HEK293 (cell line): ENCODE data around the gene UBL7.
A peak's percentile ranks its signal among the peaks of the same experiment; 100 is the strongest.
"Not testable (repeated sequence)": the region's sequence is repeated elsewhere in the genome, so short reads cannot be mapped to it uniquely, and the experiment has no call there.

Experiments used
- CTCF ChIA-PET: fragments of 350-600 bp; formaldehyde crosslinking; extraction: SDS; loops from one replicate; lab custom pipeline; 2021; ENCODE audit warnings: antibody characterized with exemption; lab: Yijun Ruan, JAX
- POLR2A ChIA-PET: fragments of 300-600 bp; formaldehyde crosslinking; extraction: SDS; loops from one replicate; lab custom pipeline; 2020; ENCODE audit warnings: antibody characterized with exemption, inconsistent platforms; lab: Yijun Ruan, JAX
- H3K27ac ChIP-seq: fragments of 200-500 bp; sonication (Bioruptor generic); 2 replicates; pipeline ENCODE4 v1.5.1; 2014; ENCODE audit warnings: low read depth, low read length, control low read depth, inconsistent platforms; ENCODE audit errors: extremely low read depth
- H3K36me3 ChIP-seq, 2 experiments: fragments of 200-500 bp in 1 of 2; sonication (Bioruptor generic) in 1 of 2; 1 replicate in 1 of 2; 2 replicates in 1 of 2; pipeline ENCODE4 v1.5.1; 2014 to 2017; ENCODE audit warnings: inconsistent platforms in 2 of 2, low read length in 2 of 2; ENCODE audit not compliant: control insufficient read depth in 2 of 2, insufficient read depth in 1 of 2
- H3K4me1 ChIP-seq: fragments of 200-500 bp; sonication (Bioruptor generic); 2 replicates; pipeline ENCODE4 v1.5.1; 2014; ENCODE audit warnings: mild to moderate bottlenecking, low read length, inconsistent platforms; ENCODE audit not compliant: control insufficient read depth, insufficient read depth
- H3K4me3 ChIP-seq: 2 replicates; pipeline ENCODE4 v1.5.1; 2011; ENCODE audit warnings: low read depth, mild to moderate bottlenecking, control low read depth, low read length, moderate library complexity
- H3K9me3 ChIP-seq: fragments of 200-500 bp; sonication (Bioruptor generic); 2 replicates; pipeline ENCODE4 v1.5.1; 2014; ENCODE audit warnings: low read depth, low read length, inconsistent platforms; ENCODE audit not compliant: control insufficient read depth, insufficient read depth
- IKZF3 ChIP-seq: fragments of 450-650 bp; IDR thresholded peaks from 2 replicates; pipeline ENCODE4 v1.5.0; 2018; ENCODE audit warnings: missing biosample characterization, mild to moderate bottlenecking, missing genetic modification characterization, moderate library complexity
- KLF9 ChIP-seq: fragments of 450-650 bp; formaldehyde crosslinking; IDR thresholded peaks from 2 replicates; pipeline ENCODE4 v1.5.1; 2016; ENCODE audit warnings: missing biosample characterization, missing genetic modification characterization, low read depth
- ZBTB11 ChIP-seq: fragments of 450-650 bp; formaldehyde crosslinking; conservative IDR thresholded peaks from 2 replicates; pipeline ENCODE4 v1.5.1; 2016; ENCODE audit warnings: low read depth, missing biosample characterization, missing genetic modification characterization
- ZBTB17 ChIP-seq: fragments of 450-650 bp; formaldehyde crosslinking; IDR thresholded peaks from 2 replicates; pipeline ENCODE4 v1.5.1; 2016; ENCODE audit warnings: missing biosample characterization, missing genetic modification characterization
- ZFP69B ChIP-seq: fragments of 450-650 bp; formaldehyde crosslinking; IDR thresholded peaks from 2 replicates; pipeline ENCODE4 v1.5.1; 2016; ENCODE audit warnings: missing biosample characterization, missing genetic modification characterization
- ZNF10 ChIP-seq: fragments of 450-650 bp; formaldehyde crosslinking; IDR thresholded peaks from 2 replicates; pipeline ENCODE4 v1.5.1; 2017; ENCODE audit warnings: missing biosample characterization, missing genetic modification characterization
- ZNF184 ChIP-seq: fragments of 450-650 bp; IDR thresholded peaks from 2 replicates; pipeline ENCODE4 v1.5.1; 2018; ENCODE audit warnings: missing biosample characterization, mild to moderate bottlenecking, missing genetic modification characterization
- ZNF211 ChIP-seq: fragments of 450-650 bp; formaldehyde crosslinking; IDR thresholded peaks from 2 replicates; pipeline ENCODE4 v1.5.1; 2016; ENCODE audit warnings: low read depth, missing biosample characterization, missing genetic modification characterization
- ZNF341 ChIP-seq: fragments of 450-650 bp; formaldehyde crosslinking; IDR thresholded peaks from 2 replicates; pipeline ENCODE4; 2016; ENCODE audit warnings: low read depth, missing biosample characterization, missing genetic modification characterization
- ZNF362 ChIP-seq: fragments of 450-650 bp; formaldehyde crosslinking; IDR thresholded peaks from 2 replicates; pipeline ENCODE4 v1.5.1; 2016; ENCODE audit warnings: missing biosample characterization, missing genetic modification characterization
- ZNF600 ChIP-seq: fragments of 450-650 bp; formaldehyde crosslinking; IDR thresholded peaks from 2 replicates; pipeline ENCODE4 v1.5.1; 2016; ENCODE audit warnings: missing biosample characterization, missing genetic modification characterization
- ZNF664 ChIP-seq: fragments of 450-650 bp; formaldehyde crosslinking; IDR thresholded peaks from 2 replicates; pipeline ENCODE4 v1.5.1; 2016; ENCODE audit warnings: missing biosample characterization, missing genetic modification characterization
- ZNF704 ChIP-seq: fragments of 450-650 bp; formaldehyde crosslinking; IDR thresholded peaks from 2 replicates; pipeline ENCODE4 v1.5.1; 2016; ENCODE audit warnings: missing biosample characterization, missing genetic modification characterization
- ZNF76 ChIP-seq: fragments of 450-650 bp; formaldehyde crosslinking; IDR thresholded peaks from 2 replicates; pipeline ENCODE4; 2016; ENCODE audit warnings: low read depth, missing biosample characterization, missing genetic modification characterization, borderline replicate concordance

UBL7 gene

GRCh38 chr15:74461847-74462511 lies 1.0 kb upstream of the UBL7 start:
- H3K4me1 ChIP-seq, result peaks cover 2% of the 10 kb centered on the region; the same call in 1 of the 2 replicates
- no peaks in the 10 kb centered on the region for H3K9me3 ChIP-seq
- peaks cover 15 to 29% of the 10 kb centered on the region in 2 experiments; a peak in 2 of 3 replicates for H3K36me3 ChIP-seq
- peak overlapping the region; percentile 91 for H3K27ac ChIP-seq
- POLR2A ChIA-PET, result interaction anchor here (0.6 to 3.5 kb wide), 16 partner anchors 10 to 165 kb away, joined by 3 to 35 read pairs (median 5); partner anchors contain the start of gene ARID3B
- H3K4me3 ChIP-seq, result peak overlapping the region; percentile 91
- CTCF ChIA-PET, result interaction anchor here (0.6 to 2.3 kb wide), 10 partner anchors 16 to 704 kb away, joined by 3 to 8 read pairs (median 3); no protein-coding TSS in a partner anchor
- TF ChIP-seq ZNF664 (tag by site-specific recombination) (peak; percentile 35; the same call in 1 of the 2 replicates), ZNF211 (tag by site-specific recombination) (no peak), ZNF76 (peak; percentile 33; the same call in 1 of the 2 replicates), ZFP69B (tag by site-specific recombination) (no peak), ZBTB17 (tag by site-specific recombination) (peak; percentile 83), ZNF184 (tag by site-specific recombination) (0 out of 2 replicates have a peak, but pooled peaks have one; percentile 4), ZBTB11 (tag by site-specific recombination) (0 out of 2 replicates have a peak, but pooled peaks have one; percentile 11), IKZF3 (peak; percentile 54), ZNF10 (0 out of 2 replicates have a peak, but pooled peaks have one; percentile 19), ZNF704 (tag by site-specific recombination) (no peak), ZNF341 (tag by site-specific recombination) (peak; percentile 85)

- no peaks in the 10 kb centered on the region for H3K9me3 ChIP-seq
- CTCF ChIA-PET, result interaction anchor here (1.0 to 2.3 kb wide), 3 partner anchors 12 to 79 kb away, joined by 3 to 8 read pairs (median 4); no protein-coding TSS in a partner anchor
- POLR2A ChIA-PET, result interaction anchor here (0.5 to 3.5 kb wide), 22 partner anchors 8 to 466 kb away, joined by 3 to 35 read pairs (median 5); partner anchors contain the start of genes ARID3B, CLK3 and PML
- peaks cover 2% of the 10 kb centered on the region; the same call in 1 of the 2 replicates for H3K4me1 ChIP-seq
- TF ChIP-seq KLF9 (tag by site-specific recombination) (no peak), ZNF600 (tag by site-specific recombination) (peak; percentile 23; the same call in 1 of the 2 replicates)
- H3K36me3 ChIP-seq, result peaks cover 20 to 26% of the 10 kb centered on the region in 2 experiments
- peak overlapping the region; percentile 77 for H3K27ac ChIP-seq
- peak overlapping the region; percentile 91 for H3K4me3 ChIP-seq
Measured at GRCh38 chr15:74460298-74460697, 662 bp downstream of the UBL7 start.

- CTCF ChIA-PET, result interaction anchor here (1.0 to 2.3 kb wide), 2 partner anchors 21 kb away, joined by 3 to 8 read pairs; no protein-coding TSS in a partner anchor
- peaks cover 25 to 28% of the 10 kb centered on the region in 2 experiments for H3K36me3 ChIP-seq
- peak; percentile 91 for TF ChIP-seq ZNF362 (tag by site-specific recombination)
- TF ChIP-seq, all 188 proteins: peak for 1; not testable (repeated sequence) for 187
- not testable (repeated sequence) for H3K4me3 ChIP-seq, H3K4me1 ChIP-seq, H3K9me3 ChIP-seq, H3K27ac ChIP-seq
- POLR2A ChIA-PET, result interaction anchor here (0.6 to 2.5 kb wide), 4 partner anchors 81 to 554 kb away, joined by 3 to 17 read pairs (median 4); partner anchors contain the start of genes ARID3B and CLK3
Measured at GRCh38 chr15:74459798-74460197, 1.2 kb downstream of the UBL7 start.
